T-helper 1 cell (primary cell): Measurements from ENCODE around the gene PARD3B.

Source experiments
- DNase-seq, 5 donors: peaks; one replicate each; pipeline ENCODE4 v3.0.0-alpha.2; 2012 to 2020
- total RNA-seq, 4 donors: gene quantifications; one replicate each; lab custom pipeline; 2026; lab: John Stamatoyannopoulos, UW

The PARD3B gene, protein sequence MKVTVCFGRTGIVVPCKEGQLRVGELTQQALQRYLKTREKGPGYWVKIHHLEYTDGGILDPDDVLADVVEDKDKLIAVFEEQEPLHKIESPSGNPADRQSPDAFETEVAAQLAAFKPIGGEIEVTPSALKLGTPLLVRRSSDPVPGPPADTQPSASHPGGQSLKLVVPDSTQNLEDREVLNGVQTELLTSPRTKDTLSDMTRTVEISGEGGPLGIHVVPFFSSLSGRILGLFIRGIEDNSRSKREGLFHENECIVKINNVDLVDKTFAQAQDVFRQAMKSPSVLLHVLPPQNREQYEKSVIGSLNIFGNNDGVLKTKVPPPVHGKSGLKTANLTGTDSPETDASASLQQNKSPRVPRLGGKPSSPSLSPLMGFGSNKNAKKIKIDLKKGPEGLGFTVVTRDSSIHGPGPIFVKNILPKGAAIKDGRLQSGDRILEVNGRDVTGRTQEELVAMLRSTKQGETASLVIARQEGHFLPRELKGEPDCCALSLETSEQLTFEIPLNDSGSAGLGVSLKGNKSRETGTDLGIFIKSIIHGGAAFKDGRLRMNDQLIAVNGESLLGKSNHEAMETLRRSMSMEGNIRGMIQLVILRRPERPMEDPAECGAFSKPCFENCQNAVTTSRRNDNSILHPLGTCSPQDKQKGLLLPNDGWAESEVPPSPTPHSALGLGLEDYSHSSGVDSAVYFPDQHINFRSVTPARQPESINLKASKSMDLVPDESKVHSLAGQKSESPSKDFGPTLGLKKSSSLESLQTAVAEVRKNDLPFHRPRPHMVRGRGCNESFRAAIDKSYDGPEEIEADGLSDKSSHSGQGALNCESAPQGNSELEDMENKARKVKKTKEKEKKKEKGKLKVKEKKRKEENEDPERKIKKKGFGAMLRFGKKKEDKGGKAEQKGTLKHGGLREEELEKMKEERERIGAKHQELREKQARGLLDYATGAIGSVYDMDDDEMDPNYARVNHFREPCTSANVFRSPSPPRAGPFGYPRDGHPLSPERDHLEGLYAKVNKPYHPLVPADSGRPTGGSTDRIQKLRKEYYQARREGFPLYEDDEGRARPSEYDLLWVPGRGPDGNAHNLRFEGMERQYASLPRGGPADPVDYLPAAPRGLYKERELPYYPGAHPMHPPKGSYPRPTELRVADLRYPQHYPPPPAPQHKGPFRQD (N-terminal part only)
- total RNA-seq = 1.1 to 10.2 (median 2.1) reads per million in 4 donors

DNA sequence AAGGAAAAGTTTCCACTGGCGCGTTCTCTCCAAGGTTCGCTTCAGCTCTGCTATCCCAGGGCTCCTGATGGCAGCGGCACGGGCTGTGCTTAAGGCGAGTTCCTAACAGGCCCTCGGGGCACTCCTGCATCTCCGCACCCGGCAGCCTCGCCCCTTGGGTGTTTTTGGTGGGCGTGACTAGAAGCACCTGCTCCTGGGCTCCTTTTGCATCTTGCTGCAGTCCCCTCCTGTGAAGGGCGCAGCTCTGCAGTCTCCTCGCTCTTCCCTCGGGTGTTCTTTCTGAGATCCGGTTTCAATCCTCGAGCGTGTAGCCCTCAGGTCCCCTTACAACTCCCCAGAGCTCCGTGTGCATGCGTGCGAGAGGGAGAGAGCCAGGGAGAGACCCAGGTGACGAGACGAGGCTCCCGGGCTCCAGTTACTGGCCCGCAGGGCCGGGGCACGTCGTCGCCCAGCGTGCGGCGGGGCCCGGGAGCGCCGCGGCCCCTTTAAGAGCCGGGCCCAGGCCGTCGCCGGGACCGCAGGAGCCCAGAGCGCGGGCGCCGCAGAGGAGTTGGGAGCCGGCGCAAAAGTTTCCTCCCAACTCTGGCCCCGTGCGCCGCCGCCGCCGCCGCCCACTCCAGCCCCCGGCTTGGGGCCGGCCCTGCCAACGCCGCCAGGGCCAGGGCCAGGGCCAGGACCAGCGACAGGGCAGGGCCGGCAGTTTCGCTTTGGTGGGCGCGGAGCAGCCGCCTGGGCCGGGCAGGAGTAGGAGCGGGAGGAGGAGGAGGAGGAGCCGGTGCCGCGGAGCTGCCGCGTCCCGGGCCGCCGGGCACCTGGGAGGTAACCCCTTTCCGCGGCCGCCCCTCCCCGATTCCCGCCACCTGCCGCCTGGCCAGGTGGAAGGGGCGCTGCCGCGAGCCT, at the start of gene PARD3B:
PARD3B (plus strand) TSS at position 515 of the 900 bp plus-strand sequence. CDS start 525 bp downstream, outside the sequence.
- peak in 2 of 5 donors; percentile 12 to 23 for DNase-seq

DNA sequence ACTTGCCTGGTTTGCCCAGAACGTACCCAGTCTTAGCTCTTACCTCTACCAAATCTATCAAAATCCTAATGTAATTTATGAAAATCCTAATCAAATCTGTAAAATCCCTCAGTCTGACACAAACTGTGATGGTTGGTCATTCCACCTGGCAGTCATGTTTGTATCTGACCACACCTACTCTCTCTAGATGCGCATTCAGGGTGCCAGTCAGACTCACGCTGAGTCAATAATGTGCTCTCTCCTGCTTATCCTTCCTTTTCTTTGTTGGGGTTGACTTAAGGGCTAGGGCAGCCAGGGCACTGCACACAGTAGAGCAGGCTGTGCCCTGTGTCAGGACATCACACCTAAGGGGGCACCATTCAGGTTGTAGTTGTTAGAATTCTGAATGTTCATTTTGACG, 48.5 kb upstream of the PARD3B start:
- DNase-seq = no peak

DNA sequence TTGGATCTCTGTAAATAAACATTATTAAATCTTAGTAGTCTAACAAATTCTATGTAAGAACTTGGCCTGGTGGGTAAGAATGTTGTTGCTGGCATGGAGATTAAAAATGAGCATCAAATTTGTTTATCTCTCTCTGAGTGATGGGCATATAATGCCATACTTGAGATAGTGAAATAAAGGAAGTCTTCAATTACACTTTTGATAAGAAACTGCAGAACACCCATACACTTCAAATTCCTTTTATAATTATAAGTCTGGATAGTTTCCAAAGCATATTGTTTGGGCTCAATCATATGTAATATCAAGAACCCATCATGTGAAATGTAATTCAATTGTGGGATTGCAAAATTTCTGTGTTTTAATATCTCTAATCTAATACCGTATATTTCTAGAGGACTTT, 47.4 kb upstream of the PARD3B start:
- no peak for DNase-seq

- DNase-seq = no peak
These were observed 47.0 kb upstream of the PARD3B start for GRCh38 chr2:204498291-204498690.

- no peak for DNase-seq
These were observed 41.4 kb upstream of the PARD3B start for GRCh38 chr2:204503869-204504268.

DNA sequence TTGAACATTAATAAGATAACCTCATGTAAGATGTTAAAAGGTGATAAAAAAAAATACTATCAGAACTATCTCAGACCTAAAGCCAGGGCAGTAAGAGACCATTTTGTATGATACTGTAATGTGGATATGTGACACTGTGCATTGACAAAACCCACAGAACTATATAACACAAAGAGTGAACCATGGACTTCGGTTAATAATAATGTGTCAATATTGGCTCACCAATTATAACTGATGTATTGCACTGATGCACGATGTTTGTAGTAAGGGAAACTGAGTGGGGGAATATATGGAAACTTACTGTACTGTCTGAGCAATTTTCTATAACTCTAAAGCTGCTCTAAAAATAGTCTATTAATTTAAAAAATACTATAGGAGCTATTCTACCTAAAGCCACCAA, 40.7 kb upstream of the PARD3B start:
- no peak for DNase-seq

- DNase-seq = no peak
These were observed 39.8 kb upstream of the PARD3B start for GRCh38 chr2:204505488-204505887.

DNA sequence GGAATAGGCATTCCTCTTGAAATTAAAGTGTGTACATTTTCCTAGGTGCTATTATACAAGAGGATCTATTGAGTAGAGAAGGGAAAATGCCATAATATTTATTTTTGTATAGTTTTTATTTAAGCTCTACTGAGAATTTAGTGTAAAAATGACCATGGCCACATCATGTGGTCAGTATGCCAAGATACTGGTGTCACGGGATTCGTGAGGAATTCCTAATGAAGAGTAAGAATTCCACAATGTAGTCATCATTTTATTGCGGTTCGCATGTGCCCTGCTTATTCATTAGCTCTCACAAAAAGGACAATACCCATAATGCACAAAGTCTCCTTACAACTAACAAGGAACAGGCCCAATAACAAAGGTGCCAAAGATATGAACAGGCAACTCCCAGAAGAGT, 39.3 kb upstream of the PARD3B start:
- no peak for DNase-seq

- no peak for DNase-seq
These were observed 37.6 kb upstream of the PARD3B start for GRCh38 chr2:204507636-204508035.

GRCh38 chr2:204510709-204511420, 34.4 kb upstream of the PARD3B start:
- DNase-seq = no peak

DNA sequence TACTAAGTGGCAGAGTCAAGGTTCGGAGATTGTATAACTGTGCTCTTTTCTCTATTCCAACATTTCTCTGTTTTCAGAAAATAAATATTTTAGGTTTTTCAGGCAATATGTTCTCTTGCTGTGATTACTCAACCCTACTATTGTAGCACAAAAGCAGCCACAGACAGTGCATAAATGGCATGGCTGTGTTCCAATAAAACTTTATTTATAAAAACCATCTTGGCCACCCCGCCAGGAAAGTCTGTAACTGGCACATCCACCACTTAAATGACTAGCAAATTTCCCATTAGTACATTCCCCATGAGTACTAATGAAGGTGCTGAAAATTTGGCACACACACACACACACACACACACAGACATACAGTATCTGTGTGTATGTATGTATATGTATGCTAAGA, 30.8 kb upstream of the PARD3B start:
- no peak for DNase-seq

DNA sequence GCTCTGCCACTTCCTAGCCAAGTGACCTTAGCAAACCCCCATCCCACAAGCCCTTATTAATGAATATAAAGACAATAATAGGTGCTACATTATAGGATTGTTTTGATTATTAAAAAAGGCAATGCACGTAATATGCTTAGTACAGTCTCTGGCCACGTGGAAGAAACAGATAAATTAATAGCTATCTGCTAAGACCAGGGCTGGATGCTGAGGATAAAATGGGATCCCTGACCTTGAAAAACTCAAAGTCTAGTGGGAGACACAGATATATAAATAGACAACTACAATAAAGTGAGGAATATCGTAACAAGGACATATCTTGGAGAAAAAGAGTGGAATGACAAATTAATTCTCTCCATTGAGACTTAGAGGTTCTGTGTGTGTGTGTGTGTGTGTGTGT, 29.9 kb upstream of the PARD3B start:
- no peak for DNase-seq

- DNase-seq = no peak
These were observed 28.1 kb upstream of the PARD3B start for GRCh38 chr2:204517154-204517553.

DNA sequence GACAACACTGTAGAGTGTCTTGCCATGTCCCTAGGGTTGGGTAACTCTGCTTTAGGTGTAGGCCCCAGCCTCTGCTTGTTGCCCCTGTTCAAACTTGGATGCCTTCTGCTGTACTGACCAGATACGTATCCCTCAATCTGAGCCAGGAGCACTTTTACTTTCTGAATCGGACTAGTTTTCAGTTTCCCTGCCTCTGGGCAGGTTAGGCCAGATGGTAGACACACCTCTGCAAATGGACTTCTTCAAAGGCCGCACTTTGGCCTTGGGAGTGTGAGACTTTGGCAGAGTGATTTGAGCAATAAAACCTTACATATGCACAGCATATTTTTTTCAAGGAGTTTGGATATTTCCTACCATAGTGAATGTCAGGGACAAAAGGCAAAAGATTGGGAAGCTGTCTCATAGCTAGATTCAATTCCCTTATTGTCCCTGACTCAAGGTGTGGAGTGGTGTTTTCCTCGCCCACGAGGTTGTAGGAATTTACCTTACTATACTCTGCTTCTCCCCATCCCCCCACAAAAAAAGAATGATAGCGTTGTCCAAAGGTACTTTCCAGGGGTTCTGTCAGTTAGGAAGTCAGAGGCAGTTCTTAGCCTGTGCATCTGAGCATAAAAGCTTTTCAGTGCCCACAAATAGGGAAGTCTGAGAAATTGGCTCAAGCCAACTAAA, 15.3 kb upstream of the PARD3B start:
- DNase-seq = no peak

- no peak for DNase-seq
These were observed 14.8 kb upstream of the PARD3B start for GRCh38 chr2:204530464-204530805.

GRCh38 chr2:204533629-204534370, 11.5 kb upstream of the PARD3B start:
- no peak for DNase-seq

DNA sequence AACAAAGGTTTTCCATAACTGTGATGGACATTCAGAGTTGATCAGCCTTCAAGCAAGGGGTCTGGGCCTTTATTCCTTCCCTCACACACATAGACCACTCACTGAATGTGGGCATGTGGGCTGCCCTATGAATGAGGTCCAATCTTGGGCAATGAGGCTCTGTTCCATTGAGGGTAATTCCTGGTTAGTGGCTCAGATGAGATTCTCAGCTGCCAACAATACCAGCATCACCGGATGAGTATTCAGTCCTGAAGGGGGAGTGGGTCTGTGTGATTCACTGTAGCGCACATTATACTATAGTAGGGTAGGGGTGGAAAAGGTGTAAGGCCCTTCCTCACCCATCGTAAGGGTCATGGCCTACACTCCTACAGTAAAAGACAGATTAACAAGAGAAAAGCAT, 9.9 kb upstream of the PARD3B start:
- DNase-seq = no peak

- DNase-seq = no peak
These were observed 9.5 kb upstream of the PARD3B start for GRCh38 chr2:204535764-204536163.

DNA sequence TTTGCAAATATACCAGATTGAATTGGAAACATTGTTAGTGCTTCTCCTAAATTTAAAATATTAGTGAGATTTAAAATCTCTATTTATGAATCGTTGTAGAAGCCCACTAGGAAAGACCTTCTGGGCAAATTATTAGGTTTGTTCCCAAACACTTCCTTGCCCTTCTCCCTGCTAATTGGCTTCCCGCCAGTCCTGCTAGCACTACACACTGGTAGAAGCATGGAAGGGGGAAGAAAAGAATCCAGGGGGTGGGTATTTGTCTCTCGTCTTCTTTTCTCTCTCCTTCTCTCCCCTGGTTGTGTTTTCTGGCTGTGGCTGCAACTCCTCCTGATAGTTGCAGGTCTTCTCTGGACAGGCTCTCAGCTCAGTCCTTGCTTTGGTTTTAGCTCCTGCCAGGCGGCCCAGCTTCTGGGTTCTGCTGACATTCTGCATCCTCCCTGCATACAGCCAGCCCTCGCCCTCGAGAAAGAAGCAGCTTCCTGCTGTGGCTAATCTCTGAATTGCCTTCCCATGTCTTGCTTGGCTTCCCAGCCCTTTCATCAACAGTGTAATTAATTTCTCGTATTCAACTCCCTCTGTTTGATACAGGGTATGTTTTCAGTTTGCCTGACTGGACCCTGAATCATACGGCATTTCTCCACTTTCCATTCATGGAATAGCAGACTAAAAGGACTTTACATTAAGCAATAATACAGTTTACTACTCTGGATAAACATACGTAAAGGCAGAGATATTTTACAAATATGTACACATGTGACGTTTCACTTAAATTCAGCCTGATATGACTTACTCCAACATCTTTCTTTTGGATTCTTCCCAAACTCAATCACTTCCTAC, 6.9 kb upstream of the PARD3B start:
- DNase-seq = no peak
